IMR-90 (cell line): ENCODE measurements around the gene SLC25A25.
"Not testable (repeated sequence)": the region's sequence is repeated elsewhere in the genome, so short reads cannot be mapped to it uniquely, and the experiment has no call there.

Experiments
- BHLHE40 ChIP-seq: fragments of 150-350 bp; IDR thresholded peaks from 2 replicates; pipeline ENCODE4 v1.6.1; 2016; ENCODE audit warnings: mild to moderate bottlenecking, low read depth, low read length
- CEBPB ChIP-seq: IDR thresholded peaks from 2 replicates; pipeline ENCODE4 v1.6.1; 2012; ENCODE audit warnings: low read depth, low read length, improper control_type of control experiment
- CHD1 ChIP-seq: IDR thresholded peaks from 2 replicates; pipeline ENCODE4 v1.6.1; 2012; ENCODE audit warnings: low read depth, low read length, improper control_type of control experiment
- CTCF ChIP-seq: conservative IDR thresholded peaks from 2 replicates; pipeline ENCODE4 v1.5.1; 2012; ENCODE audit warnings: mild to moderate bottlenecking, low read depth, low read length, improper control_type of control experiment
- ELK1 ChIP-seq: fragments of 150-350 bp; IDR thresholded peaks from 2 replicates; pipeline ENCODE4 v1.6.1; 2016; ENCODE audit warnings: low read depth, mild to moderate bottlenecking, low read length, moderate library complexity, borderline replicate concordance
- FOS ChIP-seq: fragments of 150-350 bp; IDR thresholded peaks from 2 replicates; pipeline ENCODE4 v1.6.1; 2016; ENCODE audit warnings: low read depth, low read length
- MAFK ChIP-seq: IDR thresholded peaks from 2 replicates; pipeline ENCODE4 v1.6.1; 2012; ENCODE audit warnings: low read depth, low read length, improper control_type of control experiment
- NFE2L2 ChIP-seq: fragments of 150-350 bp; IDR thresholded peaks from 2 replicates; pipeline ENCODE4 v1.6.1; 2016; ENCODE audit warnings: low read depth, mild to moderate bottlenecking, low read length
- POLR2A ChIP-seq: IDR thresholded peaks from 2 replicates; pipeline ENCODE4 v1.6.1; 2012; ENCODE audit warnings: mild to moderate bottlenecking, low read depth, low read length
- RAD21 ChIP-seq: IDR thresholded peaks from 2 replicates; pipeline ENCODE4 v1.6.1; 2012; ENCODE audit warnings: low read length, improper control_type of control experiment
- RCOR1 ChIP-seq: IDR thresholded peaks from 2 replicates; pipeline ENCODE4 v1.6.1; 2012; ENCODE audit warnings: mild to moderate bottlenecking, low read length, improper control_type of control experiment; ENCODE audit not compliant: insufficient replicate concordance
- RFX5 ChIP-seq: IDR thresholded peaks from 2 replicates; pipeline ENCODE4 v1.8.0; 2012; ENCODE audit warnings: low read depth, mild to moderate bottlenecking, low read length, moderate library complexity
- SMC3 ChIP-seq: fragments of 150-350 bp; IDR thresholded peaks from 2 replicates; pipeline ENCODE4 v1.6.1; 2016; ENCODE audit warnings: low read depth, mild to moderate bottlenecking, antibody characterized with exemption, low read length, moderate library complexity
- USF2 ChIP-seq: fragments of 150-350 bp; IDR thresholded peaks from 2 replicates; pipeline ENCODE4 v1.6.1; 2017; ENCODE audit warnings: mild to moderate bottlenecking, antibody characterized with exemption, low read length, low read depth

GRCh38 chr9:128036522-128036921 lies 31.5 kb upstream of the SLC25A25 start:
- TF ChIP-seq ELK1, USF2, CTCF, RAD21, POLR2A, SMC3, MAFK, CEBPB, CHD1, BHLHE40, RCOR1, RFX5, FOS, NFE2L2: not testable (repeated sequence)
